Activated CD8-positive, alpha-beta T cell treated with anti-CD3 and anti-CD28 coated beads, Interleukin-2, amount 10 ng/mL, durations not matched to agents 7 days and 5 days (primary cell): Measurements from ENCODE around the gene SPIRE2. TPM values are rescaled to one million over a fixed set of nuclear protein-coding genes. Genes with fewer than 3 reads are reported as not detected.

Experiments used
- ATAC-seq: fragments of 150-1000 bp; cut with Tn5 transposase; one replicate; pipeline ENCODE4 v1.10.0; 2021; ENCODE audit warnings: moderate library complexity
- CTCF ChIA-PET: fragments of 350-600 bp; sonication (Branson Sonifier 250); formaldehyde crosslinking; loops from one replicate; lab custom pipeline; 2021; ENCODE audit warnings: antibody characterized with exemption; lab: Charles Lee
- POLR2A ChIA-PET: fragments of 350-600 bp; sonication (Branson Sonifier 250); formaldehyde crosslinking; loops from one replicate; lab custom pipeline; 2021; ENCODE audit warnings: antibody characterized with exemption; lab: Charles Lee
- DNase-seq: peaks from one replicate; pipeline ENCODE4 v3.0.0-alpha.2; 2020
- H3K27ac Mint-ChIP-seq: one replicate; pipeline ENCODE4 v1.8.0; 2021; ENCODE audit warnings: mild to moderate bottlenecking, mixed read lengths
- H3K27me3 Mint-ChIP-seq: one replicate; pipeline ENCODE4 v1.8.0; 2021; ENCODE audit warnings: low read depth, mixed read lengths
- H3K36me3 Mint-ChIP-seq: one replicate; pipeline ENCODE4 v1.8.0; 2021; ENCODE audit warnings: low read depth, mixed read lengths
- H3K4me1 Mint-ChIP-seq: one replicate; pipeline ENCODE4 v1.8.0; 2021; ENCODE audit warnings: low read depth, mixed read lengths
- H3K4me3 Mint-ChIP-seq: one replicate; pipeline ENCODE4 v1.8.0; 2021; ENCODE audit warnings: mild to moderate bottlenecking, mixed read lengths
- H3K9me3 Mint-ChIP-seq: one replicate; pipeline ENCODE4 v1.8.0; 2022; ENCODE audit warnings: mixed read lengths; ENCODE audit not compliant: insufficient read depth
- total RNA-seq, 2 experiments: library from RNA; stranded (reverse); gene quantifications; one replicate each; pipeline ENCODE4 v1.2.3, GENCODE V29; 2021

Gene SPIRE2
- total RNA-seq, 2 experiments from 2014 or later, result 0.08 TPM; not detected in 1

GRCh38 chr16:89855986-89856385, 27.7 kb downstream of the SPIRE2 start:
- Mint-ChIP-seq H3K27ac (no peak overlapping the region), H3K36me3 (no peaks in the 10 kb centered on the region), H3K9me3 (no peaks in the 10 kb centered on the region), H3K4me1 (peaks cover 6% of the 10 kb centered on the region), H3K27me3 (no peaks in the 10 kb centered on the region), H3K4me3 (no peak overlapping the region)
- DNase-seq (no peak), ATAC-seq (no peak)
- ChIA-PET POLR2A (no interaction called here), CTCF (no interaction called here)

DNA sequence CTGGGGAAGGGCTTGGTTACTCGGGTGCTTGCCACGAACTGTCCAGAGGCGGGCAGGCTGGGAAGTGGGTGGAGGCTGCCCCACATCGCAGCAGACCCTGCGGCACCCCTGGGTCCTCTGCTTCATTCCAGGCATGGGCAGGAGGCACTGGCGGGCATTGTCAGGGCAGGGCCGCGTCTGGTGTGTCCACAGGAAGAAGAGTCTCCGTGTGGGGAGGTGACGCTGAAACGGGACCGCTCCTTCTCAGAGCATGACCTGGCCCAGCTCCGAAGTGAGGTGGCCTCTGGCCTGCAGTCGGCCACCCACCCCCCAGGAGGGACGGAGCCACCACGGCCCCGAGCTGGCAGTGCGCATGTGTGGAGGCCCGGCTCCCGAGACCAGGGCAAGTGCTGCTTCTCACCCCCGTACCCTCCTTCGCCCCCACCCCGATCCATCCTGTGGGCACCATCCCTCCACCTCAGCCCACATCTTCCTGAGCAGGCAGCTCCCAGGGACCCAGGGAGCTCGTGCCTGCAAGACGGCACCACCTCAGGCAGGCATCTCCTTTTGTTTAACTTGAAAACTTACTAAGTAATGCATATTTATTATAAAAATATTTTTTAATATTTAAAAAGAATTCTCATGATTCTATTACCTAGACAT, 30.8 kb downstream of the SPIRE2 start:
- Mint-ChIP-seq H3K27me3 (no peaks in the 10 kb centered on the region), H3K4me3 (no peak overlapping the region), H3K27ac (no peak overlapping the region), H3K9me3 (no peaks in the 10 kb centered on the region), H3K4me1 (peaks cover 25% of the 10 kb centered on the region), H3K36me3 (no peaks in the 10 kb centered on the region)
- DNase-seq, result no peak
- ATAC-seq, result no peak
- ChIA-PET POLR2A (no interaction called here), CTCF (interaction anchor here (0.7 to 5.8 kb wide), 9 partner anchors 13 to 159 kb away, joined by 3 to 88 read pairs (median 17); partner anchors contain the start of genes FANCA, SPATA2L and TCF25)

- H3K4me1 Mint-ChIP-seq, result peaks cover 30% of the 10 kb centered on the region
- POLR2A ChIA-PET, result interaction anchor here (1.1 to 2.6 kb wide), 2 partner anchors 13 to 153 kb away, joined by 4 to 20 read pairs; partner anchors contain the start of gene TCF25
Observed at GRCh38 chr16:89859615-89860007, 31.3 kb downstream of the SPIRE2 start.

GRCh38 chr16:89860747-89861304, 32.6 kb downstream of the SPIRE2 start:
- Mint-ChIP-seq H3K4me1 (peaks cover 32% of the 10 kb centered on the region), H3K27me3 (no peaks in the 10 kb centered on the region), H3K9me3 (no peaks in the 10 kb centered on the region), H3K36me3 (peaks cover 2% of the 10 kb centered on the region), H3K27ac (no peak overlapping the region), H3K4me3 (no peak overlapping the region)
- ATAC-seq (peak; percentile 81), DNase-seq (peak; percentile 82)
- ChIA-PET CTCF (interaction anchor here (0.6 to 5.8 kb wide), 31 partner anchors 11 to 161 kb away, joined by 3 to 88 read pairs (median 4); partner anchors contain the start of genes FANCA, SPATA2L and TCF25), POLR2A (interaction anchor here (0.7 to 2.6 kb wide), 6 partner anchors 12 to 206 kb away, joined by 3 to 20 read pairs (median 3); partner anchors contain the start of gene TCF25)

More at GRCh38 chr16:89859615-89860007, 31.3 kb downstream of the SPIRE2 start:
- CTCF ChIA-PET, result interaction anchor here (0.6 to 5.8 kb wide), 17 partner anchors 12 to 159 kb away, joined by 3 to 88 read pairs (median 6); partner anchors contain the start of genes FANCA, SPATA2L and TCF25
- no peak for DNase-seq
- H3K27ac Mint-ChIP-seq, result no peak overlapping the region
- no peak overlapping the region for H3K4me3 Mint-ChIP-seq
- H3K27me3 Mint-ChIP-seq, result no peaks in the 10 kb centered on the region
- H3K9me3 Mint-ChIP-seq, result no peaks in the 10 kb centered on the region
- peaks cover under 1% of the 10 kb centered on the region for H3K36me3 Mint-ChIP-seq
- no peak for ATAC-seq

- H3K27me3 Mint-ChIP-seq, result no peaks in the 10 kb centered on the region
- POLR2A ChIA-PET, result interaction anchor here (1.0 to 2.6 kb wide), 2 partner anchors 11 to 15 kb away, joined by 3 to 20 read pairs; partner anchors contain the start of gene TCF25
- DNase-seq (no peak), ATAC-seq (no peak)
- H3K27ac Mint-ChIP-seq, result no peak overlapping the region
- no peak overlapping the region for H3K4me3 Mint-ChIP-seq
- CTCF ChIA-PET, result interaction anchor here (0.6 to 5.8 kb wide), 25 partner anchors 10 to 161 kb away, joined by 3 to 88 read pairs (median 4); partner anchors contain the start of genes FANCA, SPATA2L and TCF25
- no peaks in the 10 kb centered on the region for H3K9me3 Mint-ChIP-seq
- H3K4me1 Mint-ChIP-seq, result peaks cover 32% of the 10 kb centered on the region
- H3K36me3 Mint-ChIP-seq, result peaks cover 2% of the 10 kb centered on the region
Observed at GRCh38 chr16:89861648-89862047, 33.4 kb downstream of the SPIRE2 start.

GRCh38 chr16:89862732-89863131, 34.5 kb downstream of the SPIRE2 start:
- Mint-ChIP-seq H3K4me1 (peaks cover 32% of the 10 kb centered on the region), H3K27ac (peak overlapping the region; percentile 85)
- POLR2A ChIA-PET, result interaction anchor here (1.3 to 3.2 kb wide), 2 partner anchors 10 to 162 kb away, joined by 3 to 39 read pairs; partner anchors contain the start of gene TCF25

DNA sequence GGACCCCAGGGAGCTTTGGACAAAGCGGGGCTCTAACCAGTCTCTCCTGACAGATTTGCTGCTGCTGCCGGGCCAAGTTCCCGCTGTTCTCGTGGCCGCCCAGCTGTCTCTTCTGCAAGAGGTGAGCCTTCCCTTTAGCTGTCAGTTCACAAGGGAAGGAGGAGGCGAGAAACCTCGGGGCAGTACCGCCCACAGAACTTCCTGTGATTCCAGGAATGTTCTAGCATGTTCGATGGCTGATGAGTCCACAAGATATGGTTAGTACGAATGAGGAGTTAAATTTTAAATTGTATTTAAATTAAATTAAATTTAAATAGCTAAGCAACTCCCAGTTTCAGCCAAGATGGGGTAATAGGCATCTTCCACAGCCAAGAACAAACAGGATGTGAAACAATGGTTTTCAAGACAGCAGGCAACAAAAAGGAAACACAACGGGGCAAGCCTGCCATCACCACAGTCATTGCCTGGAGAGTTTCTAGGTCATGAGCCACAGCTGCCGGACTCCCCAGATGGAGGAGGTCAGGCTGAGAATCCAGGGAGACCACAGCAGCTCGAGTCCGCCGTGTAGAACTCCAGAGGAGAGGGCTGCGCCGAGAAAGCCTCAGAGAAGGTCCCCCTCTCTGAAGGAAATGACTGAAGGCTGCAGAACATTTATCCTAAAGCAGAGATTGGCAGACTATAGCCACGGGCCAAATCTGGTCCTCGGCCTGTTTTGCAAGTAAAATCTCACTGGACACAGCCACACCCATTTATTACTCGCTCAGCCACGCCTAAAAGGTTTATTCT, 35.7 kb downstream of the SPIRE2 start:
- Mint-ChIP-seq H3K27ac (peak overlapping the region; percentile 85), H3K36me3 (peaks cover 10% of the 10 kb centered on the region), H3K4me1 (peaks cover 32% of the 10 kb centered on the region), H3K4me3 (peak overlapping the region; percentile 45), H3K9me3 (peaks cover 9% of the 10 kb centered on the region), H3K27me3 (no peaks in the 10 kb centered on the region)
- ChIA-PET CTCF (interaction anchor here (0.7 to 5.8 kb wide), 9 partner anchors 9 to 164 kb away, joined by 3 to 88 read pairs (median 9); partner anchors contain the start of genes SPATA2L and TCF25), POLR2A (interaction anchor here (1.1 to 3.2 kb wide), 3 partner anchors 9 to 163 kb away, joined by 3 to 39 read pairs (median 3); partner anchors contain the start of gene TCF25)
- peak; percentile 63 for ATAC-seq
- peak; percentile 64 for DNase-seq

More at GRCh38 chr16:89862732-89863131, 34.5 kb downstream of the SPIRE2 start:
- Mint-ChIP-seq H3K9me3 (peaks cover 2% of the 10 kb centered on the region), H3K27me3 (no peaks in the 10 kb centered on the region), H3K4me3 (peak overlapping the region; percentile 45), H3K36me3 (peaks cover 4% of the 10 kb centered on the region)
- DNase-seq (no peak), ATAC-seq (no peak)
- CTCF ChIA-PET, result interaction anchor here (1.6 to 5.8 kb wide), 6 partner anchors 10 to 163 kb away, joined by 5 to 88 read pairs (median 12); partner anchors contain the start of genes SPATA2L and TCF25

- ChIA-PET POLR2A (interaction anchor here (1.1 to 3.2 kb wide), 2 partner anchors 9 to 48 kb away, joined by 3 to 39 read pairs; partner anchors contain the start of gene TCF25), CTCF (interaction anchor here (0.6 to 5.8 kb wide), 9 partner anchors 9 to 165 kb away, joined by 3 to 88 read pairs (median 9); partner anchors contain the start of genes SPATA2L and TCF25)
- Mint-ChIP-seq H3K9me3 (peaks cover 9% of the 10 kb centered on the region), H3K27ac (peak overlapping the region; percentile 85), H3K4me1 (peaks cover 32% of the 10 kb centered on the region), H3K4me3 (peak overlapping the region; percentile 10), H3K27me3 (no peaks in the 10 kb centered on the region), H3K36me3 (peaks cover 10% of the 10 kb centered on the region)
- DNase-seq (no peak), ATAC-seq (no peak)
Observed at GRCh38 chr16:89864527-89864820, 36.2 kb downstream of the SPIRE2 start.

- CTCF ChIA-PET, result no interaction called here
Observed at GRCh38 chr16:89867918-89868317, 39.6 kb downstream of the SPIRE2 start.

DNA sequence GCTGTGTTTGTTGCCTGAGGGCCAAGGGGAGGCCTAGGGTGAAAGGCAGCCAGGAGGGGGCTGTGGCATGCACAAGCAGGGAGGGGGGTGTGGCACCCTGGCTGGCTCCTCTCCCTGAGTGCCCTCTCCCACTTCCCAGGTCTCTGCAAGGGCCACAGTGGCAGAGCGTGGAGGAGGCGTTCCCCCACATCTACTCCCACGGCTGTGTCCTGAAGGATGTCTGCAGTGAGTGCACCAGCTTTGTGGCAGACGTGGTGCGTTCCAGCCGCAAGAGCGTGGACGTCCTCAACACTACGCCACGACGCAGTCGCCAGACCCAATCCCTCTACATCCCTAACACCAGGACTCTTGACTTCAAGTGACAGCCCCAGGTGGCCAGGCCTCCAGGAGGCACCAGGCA, 41.6 kb downstream of the SPIRE2 start:
- POLR2A ChIA-PET, result no interaction called here
- Mint-ChIP-seq H3K27me3 (no peaks in the 10 kb centered on the region), H3K27ac (no peak overlapping the region), H3K4me3 (no peak overlapping the region), H3K36me3 (peaks cover 11% of the 10 kb centered on the region), H3K9me3 (peaks cover 9% of the 10 kb centered on the region), H3K4me1 (peaks cover 15% of the 10 kb centered on the region)
- CTCF ChIA-PET, result interaction anchor here (4.9 kb wide), 1 partner anchor 9 kb away, joined by 41 read pairs; no protein-coding TSS in a partner anchor
- ATAC-seq (no peak), DNase-seq (no peak)

More at GRCh38 chr16:89867918-89868317, 39.6 kb downstream of the SPIRE2 start:
- no peak for DNase-seq
- Mint-ChIP-seq H3K36me3 (peaks cover 10% of the 10 kb centered on the region), H3K27me3 (no peaks in the 10 kb centered on the region), H3K9me3 (peaks cover 9% of the 10 kb centered on the region), H3K4me3 (no peak overlapping the region), H3K27ac (no peak overlapping the region), H3K4me1 (peaks cover 27% of the 10 kb centered on the region)
- POLR2A ChIA-PET, result no interaction called here
- ATAC-seq, result no peak

DNA sequence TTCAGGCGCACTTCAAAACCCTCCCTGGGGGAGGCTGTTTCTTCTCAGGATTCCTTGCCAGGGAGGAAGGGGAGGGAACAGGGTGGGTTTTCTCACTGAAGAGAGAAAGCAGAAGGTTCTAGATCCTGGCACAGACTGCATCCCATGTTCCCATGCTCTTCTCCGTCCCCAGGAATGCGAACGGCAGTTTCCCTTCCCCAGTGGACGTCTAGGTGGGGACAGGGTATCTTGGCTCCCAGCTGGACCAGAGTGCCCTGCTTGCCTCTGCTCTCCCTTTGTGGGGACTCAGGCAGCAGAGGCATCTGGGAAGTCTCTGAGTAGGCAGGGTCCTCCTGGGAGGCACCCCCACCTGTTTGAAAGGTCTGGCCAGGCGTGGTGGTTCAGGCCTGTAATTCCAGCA, 42.2 kb downstream of the SPIRE2 start:
- DNase-seq (no peak), ATAC-seq (no peak)
- no peak overlapping the region for H3K27ac Mint-ChIP-seq
- H3K4me3 Mint-ChIP-seq, result no peak overlapping the region
- H3K36me3 Mint-ChIP-seq, result peaks cover 16% of the 10 kb centered on the region
- H3K4me1 Mint-ChIP-seq, result peaks cover 19% of the 10 kb centered on the region
- H3K27me3 Mint-ChIP-seq, result no peaks in the 10 kb centered on the region
- ChIA-PET POLR2A (no interaction called here), CTCF (interaction anchor here (4.9 kb wide), 1 partner anchor 10 kb away, joined by 41 read pairs; no protein-coding TSS in a partner anchor)
- peaks cover 13% of the 10 kb centered on the region for H3K9me3 Mint-ChIP-seq
